LNCaP clone FGC (cell line): ENCODE data around the gene ISL1.

Experiments used
- DNase-seq: peaks from one replicate; pipeline ENCODE4 v3.0.0-alpha.2; 2011; ENCODE audit warnings: low read depth
- H3K4me3 ChIP-seq: 2 replicates; pipeline ENCODE4 v1.5.1; 2011; ENCODE audit warnings: mild to moderate bottlenecking, low read depth, low read length, control low read depth
- CTCF ChIP-seq: IDR thresholded peaks from 2 replicates; pipeline ENCODE4 v1.5.1; 2012; ENCODE audit warnings: mild to moderate bottlenecking; ENCODE audit not compliant: control insufficient read depth, insufficient read depth; ENCODE audit errors: extremely low read depth

Gene ISL1

GRCh38 chr5:51386916-51387883 is 4.0 kb downstream of the ISL1 start:
- H3K4me3 ChIP-seq: no peak overlapping the region
- no peak for DNase-seq

GRCh38 chr5:51387884-51388275 is 4.6 kb downstream of the ISL1 start:
- DNase-seq: no peak
- TF ChIP-seq CTCF: no peak
- H3K4me3 ChIP-seq: no peak overlapping the region

More at GRCh38 chr5:51386916-51387883, 4.0 kb downstream of the ISL1 start:
- TF ChIP-seq CTCF: no peak

- TF ChIP-seq CTCF: no peak
- DNase-seq: no peak
- no peak overlapping the region for H3K4me3 ChIP-seq
Observed at GRCh38 chr5:51388488-51389287, 5.4 kb downstream of the ISL1 start.

GRCh38 chr5:51389288-51389576 is 6.0 kb downstream of the ISL1 start:
- DNase-seq: no peak
- TF ChIP-seq CTCF: no peak
- no peak overlapping the region for H3K4me3 ChIP-seq

- TF ChIP-seq CTCF: no peak
- no peak for DNase-seq
- no peak overlapping the region for H3K4me3 ChIP-seq
Observed at GRCh38 chr5:51389577-51390463, 6.6 kb downstream of the ISL1 start.

- H3K4me3 ChIP-seq: no peak overlapping the region
- no peak for TF ChIP-seq CTCF
- DNase-seq: no peak
Observed at GRCh38 chr5:51391175-51391574, 7.9 kb downstream of the ISL1 start.
